K562 (cell line): ENCODE data around the gene ABCA3. TPM values are rescaled to one million over a fixed set of nuclear protein-coding genes. Genes with fewer than 3 reads are reported as not detected.

Source experiments
- COPS2 ChIP-seq: fragments of 450-650 bp; conservative IDR thresholded peaks from 2 replicates; pipeline ENCODE4 v1.6.1; 2016; ENCODE audit warnings: mild to moderate bottlenecking, moderate library complexity
- E2F1 ChIP-seq: sonication (generic); formaldehyde crosslinking; IDR thresholded peaks from 2 replicates; pipeline ENCODE4 v1.8.1; 2023; ENCODE audit warnings: mild to moderate bottlenecking, missing genetic modification reagents, moderate library complexity
- E4F1 ChIP-seq: fragments of 250-450 bp; sonication (Bioruptor Pico); IDR thresholded peaks from 2 replicates; pipeline ENCODE4 v1.5.0; 2021; ENCODE audit warnings: mild to moderate bottlenecking, borderline replicate concordance
- HES1 ChIP-seq: fragments of 450-650 bp; IDR thresholded peaks from 2 replicates; pipeline ENCODE4 v1.6.1; 2016; ENCODE audit warnings: low read depth, mild to moderate bottlenecking, moderate library complexity
- HMGN3 ChIP-seq: IDR thresholded peaks from 2 replicates; pipeline ENCODE4 v1.6.1; 2011; ENCODE audit warnings: borderline replicate concordance, low read depth, mild to moderate bottlenecking, mixed read lengths, low read length; ENCODE audit not compliant: insufficient read length; ENCODE audit errors: extremely low read depth
- MCM5 ChIP-seq: fragments of 450-650 bp; IDR thresholded peaks from 2 replicates; pipeline ENCODE4 v1.6.1; 2016; ENCODE audit warnings: low read depth
- RBBP5 ChIP-seq: fragments of 200-600 bp; sonication (generic); IDR thresholded peaks from 2 replicates; pipeline ENCODE4 v1.6.1; 2012; ENCODE audit warnings: borderline replicate concordance, mild to moderate bottlenecking, low read length, control low read depth, inconsistent platforms; ENCODE audit not compliant: insufficient read depth, poor library complexity, severe bottlenecking
- RBFOX2 ChIP-seq: fragments of 200-400 bp; formaldehyde crosslinking; IDR thresholded peaks from 2 replicates; pipeline ENCODE4 v1.6.1; 2017; ENCODE audit warnings: low read depth, mild to moderate bottlenecking, low read length, moderate library complexity
- RBM22 ChIP-seq: fragments of 200-400 bp; formaldehyde crosslinking; IDR thresholded peaks from 2 replicates; pipeline ENCODE4 v1.6.1; 2018; ENCODE audit warnings: low read length, low read depth; ENCODE audit not compliant: poor library complexity, severe bottlenecking
- ZKSCAN8 ChIP-seq: fragments of 200-800 bp; sonication (Bioruptor generic); IDR thresholded peaks from 2 replicates; pipeline ENCODE4 v1.6.1; 2016; ENCODE audit warnings: missing genetic modification characterization, missing compliant biosample characterization
- ZNF217 ChIP-seq: sonication (generic); formaldehyde crosslinking; IDR thresholded peaks from 2 replicates; pipeline ENCODE4 v1.8.0; 2022; ENCODE audit warnings: mild to moderate bottlenecking, missing genetic modification reagents
- ZNF280A ChIP-seq: fragments of 450-650 bp; IDR thresholded peaks from 2 replicates; pipeline ENCODE4 v1.6.1; 2018; ENCODE audit warnings: mild to moderate bottlenecking, low read depth; ENCODE audit not compliant: partially characterized antibody
- ZNF764 ChIP-seq: fragments of 250-450 bp; sonication (Bioruptor Pico); IDR thresholded peaks from 2 replicates; pipeline ENCODE4 v1.4.0; 2020; ENCODE audit warnings: low read depth, mild to moderate bottlenecking, moderate library complexity
- polyA plus RNA-seq, 8 experiments: library from polyadenylated mRNA; depleted of rRNA in 4 of 8; stranded (reverse) in 5 of 8; unstranded in 3 of 8; fragments of >200 nt; fragmentation: Nextera tagmentation in 2 of 8; fragmentation: Illumina TruSeq in 1 of 8; extraction: Ambion mirVana in 2 of 8; extraction: Trizol in 1 of 8; gene quantifications; 2 replicates each; pipeline versions ENCODE4 v1.2.1 to v1.2.3, GENCODE V29; 2011 to 2014; ENCODE audit warnings: inconsistent platforms in 1 of 8, missing spikeins in 1 of 8
- total RNA-seq, 7 experiments: library from RNA; depleted of rRNA in 6 of 7; stranded (reverse); fragments of >200 nt in 6 of 7; fragmentation: Illumina TruSeq in 2 of 7; extraction: Trizol in 2 of 7; gene quantifications; 2 replicates each; pipeline versions ENCODE4 v1.2.1 to v1.2.3, GENCODE V29; 2011 to 2021; ENCODE audit warnings: low replicate concordance in 1 of 7

The ABCA3 gene
- total and polyA plus RNA-seq, 9 of the 15 experiments (the other 6 are each of a cell fraction or from before 2014, with no cell fraction given) = 0.66 to 23.7 (median 6.9) TPM

- TF ChIP-seq HES1 = no peak
- no peak for TF ChIP-seq ZNF764 (CRISPR knock-in tag)
- no peak for TF ChIP-seq HMGN3
- TF ChIP-seq ZNF217 = no peak
- peak; percentile 86 for TF ChIP-seq RBM22
- TF ChIP-seq E4F1 (CRISPR knock-in tag) = no peak
- TF ChIP-seq RBBP5 = no peak
- no peak for TF ChIP-seq MCM5
- no peak for TF ChIP-seq ZNF280A
- no peak for TF ChIP-seq COPS2
- TF ChIP-seq ZKSCAN8 (CRISPR knock-in tag) = no peak
- peak; percentile 42; the same call in 1 of the 2 replicates for TF ChIP-seq RBFOX2
- TF ChIP-seq E2F1 (CRISPR knock-in tag) = no peak
Observed at GRCh38 chr16:2236337-2237101, 104.0 kb downstream of the ABCA3 start, which contains the start of gene DNASE1L2 (continued).
